Measurements from ENCODE around the gene GAL3ST2.
"Not testable (repeated sequence)": the region's sequence is repeated elsewhere in the genome, so short reads cannot be mapped to it uniquely, and the experiment has no call there.

GAL3ST2 gene

GRCh38 chr2:241777686-241778627 lies 1.3 kb downstream of the GAL3ST2 start:
- Histone ChIP-seq H4K20me1 (ENCODE audit: insufficient read depth, low read length) (no peaks in the 10 kb centered on the region), H3K4me1 (ENCODE audit: insufficient read depth, low read length) (no peaks in the 10 kb centered on the region), H2AFZ (ENCODE audit: low read depth, low read length) (no peak overlapping the region), H3K36me3 (ENCODE audit: insufficient read depth, low read length) (no peaks in the 10 kb centered on the region), H3K4me3 (ENCODE audit: low read depth in 1 of 2, low read length in 2 of 2) (no peak overlapping the region), H3K79me2 (ENCODE audit: insufficient read depth, low read length) (no peaks in the 10 kb centered on the region), H3K9ac (ENCODE audit: low read depth, low read length) (no peak overlapping the region), H3K4me2 (ENCODE audit: insufficient read depth, low read length) (no peak overlapping the region), H3K9me3 (ENCODE audit: insufficient read depth, low read length, severe bottlenecking) (peaks cover 20% of the 10 kb centered on the region), H3K27ac (ENCODE audit: low read length) (no peak overlapping the region), H3K27me3 (ENCODE audit: insufficient read depth, low read length, poor library complexity) (no peaks in the 10 kb centered on the region)
- ATAC-seq (ENCODE audit: insufficient read depth, low read depth) (no peak), DNase-seq (no peak)
- TF ChIP-seq, protein P1, sequence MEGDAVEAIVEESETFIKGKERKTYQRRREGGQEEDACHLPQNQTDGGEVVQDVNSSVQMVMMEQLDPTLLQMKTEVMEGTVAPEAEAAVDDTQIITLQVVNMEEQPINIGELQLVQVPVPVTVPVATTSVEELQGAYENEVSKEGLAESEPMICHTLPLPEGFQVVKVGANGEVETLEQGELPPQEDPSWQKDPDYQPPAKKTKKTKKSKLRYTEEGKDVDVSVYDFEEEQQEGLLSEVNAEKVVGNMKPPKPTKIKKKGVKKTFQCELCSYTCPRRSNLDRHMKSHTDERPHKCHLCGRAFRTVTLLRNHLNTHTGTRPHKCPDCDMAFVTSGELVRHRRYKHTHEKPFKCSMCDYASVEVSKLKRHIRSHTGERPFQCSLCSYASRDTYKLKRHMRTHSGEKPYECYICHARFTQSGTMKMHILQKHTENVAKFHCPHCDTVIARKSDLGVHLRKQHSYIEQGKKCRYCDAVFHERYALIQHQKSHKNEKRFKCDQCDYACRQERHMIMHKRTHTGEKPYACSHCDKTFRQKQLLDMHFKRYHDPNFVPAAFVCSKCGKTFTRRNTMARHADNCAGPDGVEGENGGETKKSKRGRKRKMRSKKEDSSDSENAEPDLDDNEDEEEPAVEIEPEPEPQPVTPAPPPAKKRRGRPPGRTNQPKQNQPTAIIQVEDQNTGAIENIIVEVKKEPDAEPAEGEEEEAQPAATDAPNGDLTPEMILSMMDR (IDR thresholded peaks at IDR 0.05; ENCODE audit: borderline replicate concordance, extremely low read depth, low read length, poor library complexity, severe bottlenecking), result no peak
- TF ChIP-seq EZH2 (IDR thresholded peaks at IDR 0.05; ENCODE audit: borderline replicate concordance, low read depth, low read length, severe bottlenecking), result no peak

DNA sequence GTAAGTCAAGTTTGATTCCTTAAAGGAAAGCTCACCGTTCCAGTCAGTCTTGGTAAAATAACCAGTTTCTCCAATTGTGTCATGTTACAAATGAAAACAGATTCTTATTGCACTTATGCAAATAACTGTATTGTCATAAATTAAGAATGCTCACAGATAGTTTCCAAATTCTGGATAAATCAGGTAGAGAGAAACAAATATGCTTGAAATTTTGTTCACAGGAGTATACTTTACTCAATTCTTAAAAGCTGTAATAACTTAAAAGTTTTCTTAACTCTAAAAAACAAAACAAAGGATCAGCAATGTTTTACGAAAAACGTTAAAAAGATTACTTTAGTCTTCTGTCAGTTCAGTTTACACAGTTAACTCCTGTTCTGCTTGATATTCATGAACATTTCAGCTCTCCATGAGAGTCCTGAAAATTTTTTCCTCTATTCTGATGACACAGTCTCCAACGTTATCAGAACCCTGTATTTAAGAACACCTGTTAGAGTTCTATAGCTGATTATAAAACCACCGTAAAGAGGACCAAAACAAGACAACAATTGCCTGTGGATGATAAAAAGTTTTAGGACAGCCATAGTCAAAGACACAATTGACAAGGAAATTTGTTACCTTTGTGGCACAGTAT lies 4.4 kb downstream of the GAL3ST2 start:
- no peaks in the 10 kb centered on the region for H3K27me3 ChIP-seq (ENCODE audit: insufficient read depth, low read length, poor library complexity)
- no peak overlapping the region for H3K4me2 ChIP-seq (ENCODE audit: insufficient read depth, low read length)
- no peaks in the 10 kb centered on the region for H3K36me3 ChIP-seq (ENCODE audit: insufficient read depth, low read length)
- no peak for ATAC-seq (ENCODE audit: insufficient read depth, low read depth)
- TF ChIP-seq, protein P1 (IDR thresholded peaks at IDR 0.05; ENCODE audit: borderline replicate concordance, extremely low read depth, low read length, poor library complexity, severe bottlenecking), result no peak
- no peak for TF ChIP-seq EZH2 (IDR thresholded peaks at IDR 0.05; ENCODE audit: borderline replicate concordance, low read depth, low read length, severe bottlenecking)
- no peaks in the 10 kb centered on the region for H3K4me1 ChIP-seq (ENCODE audit: insufficient read depth, low read length)
- no peak for DNase-seq
- H3K27ac ChIP-seq (ENCODE audit: low read length), result no peak overlapping the region
- no peak overlapping the region for H3K4me3 ChIP-seq (ENCODE audit: low read depth in 1 of 2, low read length in 2 of 2)
- H4K20me1 ChIP-seq (ENCODE audit: insufficient read depth, low read length), result no peaks in the 10 kb centered on the region
- no peak overlapping the region for H3K9ac ChIP-seq (ENCODE audit: low read depth, low read length)
- H3K9me3 ChIP-seq (ENCODE audit: insufficient read depth, low read length, severe bottlenecking), result peaks cover 20% of the 10 kb centered on the region
- H3K79me2 ChIP-seq (ENCODE audit: insufficient read depth, low read length), result no peaks in the 10 kb centered on the region
- H2AFZ ChIP-seq (ENCODE audit: low read depth, low read length), result no peak overlapping the region

GRCh38 chr2:241782053-241782452 lies 5.4 kb downstream of the GAL3ST2 start:
- not testable (repeated sequence) for H3K4me2 ChIP-seq (ENCODE audit: insufficient read depth, low read length); H3K9ac ChIP-seq (ENCODE audit: low read depth, low read length); H4K20me1 ChIP-seq (ENCODE audit: insufficient read depth, low read length); H3K27me3 ChIP-seq (ENCODE audit: insufficient read depth, low read length, poor library complexity); H3K4me3 ChIP-seq (ENCODE audit: low read depth in 1 of 2, low read length in 2 of 2); H2AFZ ChIP-seq (ENCODE audit: low read depth, low read length); DNase-seq; H3K79me2 ChIP-seq (ENCODE audit: insufficient read depth, low read length); ATAC-seq (ENCODE audit: insufficient read depth, low read depth); H3K4me1 ChIP-seq (ENCODE audit: insufficient read depth, low read length); H3K27ac ChIP-seq (ENCODE audit: low read length); H3K36me3 ChIP-seq (ENCODE audit: insufficient read depth, low read length)
- peaks cover 20% of the 10 kb centered on the region for H3K9me3 ChIP-seq (ENCODE audit: insufficient read depth, low read length, severe bottlenecking)

GRCh38 chr2:241788135-241788534 lies 11.5 kb downstream of the GAL3ST2 start:
- H4K20me1 ChIP-seq (ENCODE audit: insufficient read depth, low read length), result no peaks in the 10 kb centered on the region
- no peak overlapping the region for H2AFZ ChIP-seq (ENCODE audit: low read depth, low read length)
- ATAC-seq (ENCODE audit: insufficient read depth, low read depth) (no peak), DNase-seq (no peak)
- TF ChIP-seq, protein P1 (IDR thresholded peaks at IDR 0.05; ENCODE audit: borderline replicate concordance, extremely low read depth, low read length, poor library complexity, severe bottlenecking), result no peak
- no peak for TF ChIP-seq EZH2 (IDR thresholded peaks at IDR 0.05; ENCODE audit: borderline replicate concordance, low read depth, low read length, severe bottlenecking)
- no peak overlapping the region for H3K27ac ChIP-seq (ENCODE audit: low read length)
- H3K4me1 ChIP-seq (ENCODE audit: insufficient read depth, low read length), result no peaks in the 10 kb centered on the region
- H3K79me2 ChIP-seq (ENCODE audit: insufficient read depth, low read length), result no peaks in the 10 kb centered on the region
- no peak overlapping the region for H3K4me2 ChIP-seq (ENCODE audit: insufficient read depth, low read length)
- no peaks in the 10 kb centered on the region for H3K9me3 ChIP-seq (ENCODE audit: insufficient read depth, low read length, severe bottlenecking)
- no peak overlapping the region for H3K9ac ChIP-seq (ENCODE audit: low read depth, low read length)
- H3K27me3 ChIP-seq (ENCODE audit: insufficient read depth, low read length, poor library complexity), result no peaks in the 10 kb centered on the region
- H3K4me3 ChIP-seq (ENCODE audit: low read depth in 1 of 2, low read length in 2 of 2), result no peak overlapping the region
- no peaks in the 10 kb centered on the region for H3K36me3 ChIP-seq (ENCODE audit: insufficient read depth, low read length)
